Calu3 (cell line): ENCODE data around the gene ATAD3B. TPM values are rescaled to one million over a fixed set of nuclear protein-coding genes. Genes with fewer than 3 reads are reported as not detected.
"Not testable (repeated sequence)": the region's sequence is repeated elsewhere in the genome, so short reads cannot be mapped to it uniquely, and the experiment has no call there.

Experiments
- BruUV-seq: library from RNA; stranded (reverse); fragments of 400-500 nt; replicated peaks from 2 replicates; lab custom pipeline; 2021; lab: Mats Ljungman, UMichigan
- CTCF ChIA-PET: fragments of 300-600 bp; sonication (Branson Sonifier 250); formaldehyde crosslinking; loops from one replicate; lab custom pipeline; 2022; ENCODE audit warnings: antibody characterized with exemption; lab: Charles Lee
- DNase-seq: peaks from one replicate; pipeline ENCODE4 v3.0.0; 2022
- H3K27ac Mint-ChIP-seq: one replicate; pipeline ENCODE4 v1.8.0; 2022; ENCODE audit warnings: mixed read lengths; ENCODE audit not compliant: unreplicated experiment
- H3K27me3 Mint-ChIP-seq: one replicate; pipeline ENCODE4 v1.8.0; 2022; ENCODE audit warnings: mixed read lengths; ENCODE audit not compliant: unreplicated experiment
- H3K36me3 Mint-ChIP-seq: one replicate; pipeline ENCODE4 v1.8.0; 2022; ENCODE audit warnings: mild to moderate bottlenecking, moderate library complexity, mixed read lengths; ENCODE audit not compliant: insufficient read depth, unreplicated experiment
- H3K4me1 Mint-ChIP-seq: one replicate; pipeline ENCODE4 v1.8.0; 2022; ENCODE audit warnings: mild to moderate bottlenecking, low read depth, mixed read lengths; ENCODE audit not compliant: unreplicated experiment
- H3K4me3 Mint-ChIP-seq: one replicate; pipeline ENCODE4 v1.8.0; 2022; ENCODE audit warnings: mild to moderate bottlenecking, low read depth, moderate library complexity, mixed read lengths; ENCODE audit not compliant: unreplicated experiment
- H3K9me3 Mint-ChIP-seq: one replicate; pipeline ENCODE4 v1.8.0; 2022; ENCODE audit warnings: low read depth, mixed read lengths; ENCODE audit not compliant: unreplicated experiment
- CTCF ChIP-seq: fragments of 200-600 bp; IDR thresholded peaks from one replicate; pipeline ENCODE4 v1.8.0; 2022; ENCODE audit warnings: antibody characterized with exemption; ENCODE audit not compliant: unreplicated experiment
- intact Hi-C: fragments of 100-400 bp; cut with micrococcal nuclease; formaldehyde crosslinking; loops from one replicate; pipeline ENCODE4 v1.10.0; 2022; ENCODE audit not compliant: unreplicated experiment
- total RNA-seq: library from RNA; stranded (reverse); gene quantifications from 2 replicates; pipeline ENCODE4 v1.2.3, GENCODE V29; 2022

ATAD3B gene
- total RNA-seq, 1 experiment from 2014 or later = 46.3 TPM

GRCh38 chr1:1489231-1489630 lies 17.7 kb downstream of the ATAD3B start:
- H3K9me3 Mint-ChIP-seq = peaks cover 2% of the 10 kb centered on the region
- H3K4me3 Mint-ChIP-seq = no peak overlapping the region
- DNase-seq = no peak
- CTCF ChIA-PET = no interaction called here
- no peaks in the 10 kb centered on the region for H3K27me3 Mint-ChIP-seq
- no peak overlapping the region for H3K27ac Mint-ChIP-seq
- peaks cover 55% of the 10 kb centered on the region for H3K36me3 Mint-ChIP-seq
- no peak for TF ChIP-seq CTCF
- no TSS peak for BruUV-seq
- H3K4me1 Mint-ChIP-seq = no peaks in the 10 kb centered on the region
- intact Hi-C loops = no loop called here

- Mint-ChIP-seq H3K27ac (no peak overlapping the region), H3K4me3 (no peak overlapping the region), H3K4me1 (no peaks in the 10 kb centered on the region), H3K36me3 (peaks cover 57% of the 10 kb centered on the region), H3K27me3 (no peaks in the 10 kb centered on the region), H3K9me3 (peaks cover 2% of the 10 kb centered on the region)
- CTCF ChIA-PET = no interaction called here
- intact Hi-C loops = no loop called here
- BruUV-seq = no TSS peak
- no peak for DNase-seq
- TF ChIP-seq CTCF = no peak
These were observed 18.3 kb downstream of the ATAD3B start for GRCh38 chr1:1489861-1490260.

GRCh38 chr1:1490633-1491230 lies 19.2 kb downstream of the ATAD3B start:
- Mint-ChIP-seq H3K9me3 (peaks cover 2% of the 10 kb centered on the region), H3K4me1 (no peaks in the 10 kb centered on the region), H3K36me3 (peaks cover 63% of the 10 kb centered on the region), H3K27ac (no peak overlapping the region), H3K4me3 (no peak overlapping the region), H3K27me3 (no peaks in the 10 kb centered on the region)
- CTCF ChIA-PET = interaction anchor here (0.5 kb wide), 1 partner anchor 37 kb away, joined by 4 read pairs; no protein-coding TSS in a partner anchor
- no peak for TF ChIP-seq CTCF
- no peak for DNase-seq
- intact Hi-C loops = no loop called here
- BruUV-seq = no TSS peak

GRCh38 chr1:1491601-1492000 lies 20.0 kb downstream of the ATAD3B start:
- intact Hi-C loops = no loop called here
- Mint-ChIP-seq H3K4me1 (no peaks in the 10 kb centered on the region), H3K27ac (no peak overlapping the region), H3K4me3 (no peak overlapping the region), H3K36me3 (peaks cover 64% of the 10 kb centered on the region), H3K9me3 (peaks cover 2% of the 10 kb centered on the region), H3K27me3 (no peaks in the 10 kb centered on the region)
- no TSS peak for BruUV-seq
- TF ChIP-seq CTCF = no peak
- CTCF ChIA-PET = interaction anchor here (0.5 kb wide), 1 partner anchor 38 kb away, joined by 4 read pairs; no protein-coding TSS in a partner anchor
- DNase-seq = no peak

GRCh38 chr1:1494311-1494710 lies 22.7 kb downstream of the ATAD3B start:
- DNase-seq, BruUV-seq, H3K4me1 Mint-ChIP-seq, H3K27ac Mint-ChIP-seq, intact Hi-C loops, H3K27me3 Mint-ChIP-seq, H3K9me3 Mint-ChIP-seq, CTCF ChIA-PET, H3K4me3 Mint-ChIP-seq: not testable (repeated sequence)
- H3K36me3 Mint-ChIP-seq = peaks cover 56% of the 10 kb centered on the region

GRCh38 chr1:1495461-1495975 lies 24.0 kb downstream of the ATAD3B start:
- intact Hi-C loops, CTCF ChIA-PET, DNase-seq, H3K4me3 Mint-ChIP-seq, BruUV-seq, H3K27me3 Mint-ChIP-seq, H3K9me3 Mint-ChIP-seq, H3K4me1 Mint-ChIP-seq, H3K27ac Mint-ChIP-seq: not testable (repeated sequence)
- peaks cover 44% of the 10 kb centered on the region for H3K36me3 Mint-ChIP-seq
